H1 (cell line): Measurements from ENCODE around the gene ATP6V1C2. TPM values are rescaled to one million over a fixed set of nuclear protein-coding genes. Genes with fewer than 3 reads are reported as not detected.

Experiments used
- CTCF ChIA-PET: fragments of 300-600 bp; sonication (Branson Sonifier 250); formaldehyde crosslinking; loops from one replicate; lab custom pipeline; 2021; ENCODE audit not compliant: partially characterized antibody; lab: Charles Lee
- POLR2A ChIA-PET: fragments of 300-600 bp; sonication (Branson Sonifier 250); formaldehyde crosslinking; loops from one replicate; lab custom pipeline; 2021; ENCODE audit warnings: inconsistent platforms; ENCODE audit not compliant: partially characterized antibody; lab: Charles Lee
- DNase-seq, 2 experiments: peaks; one replicate each; pipeline versions ENCODE4 v3.0.0 to v3.0.0-alpha.2; 2010 to 2022; ENCODE audit warnings: low spot score in 2 of 2, low read depth in 1 of 2, mixed read lengths in 1 of 2
- FAIRE-seq: peaks from 2 replicates; lab custom pipeline; 2011; peaks lifted over from hg19 to GRCh38; lab: Jason Lieb, UNC
- H2AFZ ChIP-seq: 2 replicates; pipeline ENCODE4 v1.8.1; 2012; ENCODE audit warnings: low read length, inconsistent platforms
- H2AK5ac ChIP-seq: 2 replicates; pipeline ENCODE4 v1.6.1; 2013; ENCODE audit warnings: low read depth, low read length
- H2BK120ac ChIP-seq: replicated peaks from 2 replicates; pipeline ENCODE3; 2013; ENCODE audit warnings: low read depth, low read length, inconsistent platforms
- H2BK12ac ChIP-seq: 2 replicates; pipeline ENCODE4 v1.6.1; 2013; ENCODE audit warnings: low read depth, low read length
- H2BK15ac ChIP-seq: 2 replicates; pipeline ENCODE4 v1.6.1; 2013; ENCODE audit warnings: low read length
- H2BK20ac ChIP-seq: 2 replicates; pipeline ENCODE4 v1.6.1; 2013; ENCODE audit warnings: low read length
- H2BK5ac ChIP-seq: 2 replicates; pipeline ENCODE4 v1.6.1; 2013; ENCODE audit warnings: low read depth, low read length
- H3K14ac ChIP-seq: 2 replicates; pipeline ENCODE4 v1.6.1; 2013; ENCODE audit warnings: inconsistent platforms; ENCODE audit not compliant: insufficient read length
- H3K18ac ChIP-seq: 2 replicates; pipeline ENCODE4 v1.6.1; 2013; ENCODE audit warnings: low read length; ENCODE audit errors: extremely low read depth
- H3K23ac ChIP-seq: 2 replicates; pipeline ENCODE4 v1.6.1; 2013; ENCODE audit warnings: inconsistent platforms; ENCODE audit not compliant: insufficient read length
- H3K23me2 ChIP-seq: 2 replicates; pipeline ENCODE4 v1.6.1; 2013; ENCODE audit warnings: low read depth, low read length
- H3K27ac ChIP-seq: 2 replicates; pipeline ENCODE4 v1.6.1; 2011; ENCODE audit warnings: low read depth, low read length, inconsistent platforms
- H3K27me3 ChIP-seq, 4 experiments: replicated peaks in 1 of 4; 1 replicate in 1 of 4; 2 replicates in 3 of 4; pipeline versions ENCODE4 v1.6.1 to v1.8.1; 2011 to 2013; ENCODE audit warnings: low read length in 3 of 4, mild to moderate bottlenecking in 3 of 4, inconsistent platforms in 2 of 4, mixed read lengths in 2 of 4, moderate library complexity in 1 of 4; ENCODE audit not compliant: control insufficient read depth in 3 of 4, insufficient read depth in 3 of 4; ENCODE audit errors: extremely low read depth in 1 of 4
- H3K36me3 ChIP-seq, 4 experiments: 2 replicates each; pipeline versions ENCODE4 v1.6.1 to v1.8.1; 2011 to 2013; ENCODE audit warnings: mild to moderate bottlenecking in 4 of 4, low read length in 3 of 4, moderate library complexity in 2 of 4, control low read depth in 1 of 4, inconsistent platforms in 1 of 4; ENCODE audit not compliant: insufficient read depth in 4 of 4, control insufficient read depth in 2 of 4
- H3K4ac ChIP-seq: replicated peaks from 2 replicates; pipeline ENCODE3; 2013; ENCODE audit warnings: low read length, low read depth, mixed read lengths, inconsistent platforms; ENCODE audit not compliant: insufficient read length
- H3K4me1 ChIP-seq, 4 experiments: replicated peaks in 1 of 4; 1 replicate in 1 of 4; 2 replicates in 3 of 4; pipeline versions ENCODE4 v1.6.1 to v1.8.1; 2011 to 2013; ENCODE audit warnings: low read length in 3 of 4, inconsistent platforms in 2 of 4, mixed read lengths in 1 of 4; ENCODE audit not compliant: insufficient read depth in 4 of 4, control insufficient read depth in 3 of 4
- H3K4me2 ChIP-seq, 2 experiments: 2 replicates each; pipeline versions ENCODE4 v1.6.1 to v1.8.1; 2011 to 2013; ENCODE audit warnings: low read depth in 2 of 2, low read length in 2 of 2, control low read depth in 1 of 2, inconsistent platforms in 1 of 2, mild to moderate bottlenecking in 1 of 2; ENCODE audit not compliant: insufficient read depth in 1 of 2
- H3K4me3 ChIP-seq, 4 experiments: fragments of 200-600, 300-600 bp in 1 of 4; sonication (generic), shearing (Covaris generic), sonication (Bioruptor Twin) in 1 of 4; 2 replicates each; pipeline versions ENCODE4 v1.5.1 to v1.8.1; 2011 to 2016; ENCODE audit warnings: low read length in 4 of 4, low read depth in 3 of 4, control low read depth in 2 of 4, inconsistent platforms in 2 of 4, mild to moderate bottlenecking in 2 of 4, mixed read lengths in 1 of 4, moderate library complexity in 1 of 4; ENCODE audit not compliant: insufficient read depth in 2 of 4; ENCODE audit errors: extremely low read depth in 1 of 4
- H3K56ac ChIP-seq: replicated peaks from 2 replicates; pipeline ENCODE3; 2013; ENCODE audit warnings: low read depth, mild to moderate bottlenecking, mixed read lengths, low read length, inconsistent platforms; ENCODE audit not compliant: insufficient read length
- H3K79me1 ChIP-seq: 2 replicates; pipeline ENCODE4 v1.6.1; 2013; ENCODE audit warnings: low read depth, low read length, control low read depth
- H3K79me2 ChIP-seq, 2 experiments: 2 replicates each; pipeline versions ENCODE4 v1.6.1 to v1.8.1; 2012 to 2013; ENCODE audit warnings: low read length in 2 of 2, mild to moderate bottlenecking in 2 of 2, inconsistent platforms in 1 of 2; ENCODE audit not compliant: insufficient read depth in 2 of 2, control insufficient read depth in 1 of 2
- H3K9ac ChIP-seq, 4 experiments: replicated peaks in 1 of 4; 1 replicate in 1 of 4; 2 replicates in 3 of 4; pipeline versions ENCODE4 v1.6.1 to v1.8.1; 2011 to 2013; ENCODE audit warnings: low read depth in 3 of 4, low read length in 3 of 4, control low read depth in 2 of 4, mild to moderate bottlenecking in 2 of 4, moderate library complexity in 2 of 4, inconsistent platforms in 1 of 4; ENCODE audit errors: extremely low read depth in 1 of 4
- H3K9me3 ChIP-seq, 2 experiments: 2 replicates each; pipeline versions ENCODE4 v1.6.1 to v1.8.1; 2012 to 2013; ENCODE audit warnings: mild to moderate bottlenecking in 2 of 2, moderate library complexity in 2 of 2, control low read depth in 1 of 2, inconsistent platforms in 1 of 2, low read depth in 1 of 2, low read length in 1 of 2, mixed read lengths in 1 of 2; ENCODE audit not compliant: insufficient read depth in 2 of 2
- H4K20me1 ChIP-seq, 2 experiments: replicated peaks in 1 of 2; 2 replicates each; pipeline versions ENCODE3 to v1.8.1; 2011 to 2013; ENCODE audit warnings: inconsistent platforms in 2 of 2, low read length in 2 of 2, mild to moderate bottlenecking in 1 of 2; ENCODE audit not compliant: insufficient read depth in 2 of 2, control insufficient read depth in 1 of 2
- H4K5ac ChIP-seq: 2 replicates; pipeline ENCODE4 v1.6.1; 2013; ENCODE audit warnings: low read length, low read depth, mixed read lengths, inconsistent platforms; ENCODE audit not compliant: insufficient read length
- H4K8ac ChIP-seq: 2 replicates; pipeline ENCODE4 v1.8.0; 2013; ENCODE audit warnings: mild to moderate bottlenecking, moderate library complexity, low read length, inconsistent platforms; ENCODE audit not compliant: insufficient read depth; ENCODE audit errors: extremely low read depth
- H4K91ac ChIP-seq: replicated peaks from 2 replicates; pipeline ENCODE3; 2013; ENCODE audit warnings: low read length, mixed read lengths, inconsistent platforms; ENCODE audit not compliant: insufficient read length
- ASH2L ChIP-seq: fragments of 200-600, 300-600 bp; sonication (generic); IDR thresholded peaks from one replicate; pipeline ENCODE4 v1.7.1; 2017; ENCODE audit warnings: low read length
- BRCA1 ChIP-seq: IDR thresholded peaks from 2 replicates; pipeline ENCODE4 v1.6.1; 2012; ENCODE audit warnings: low read depth, low read length, improper control_type of control experiment
- CBX5 ChIP-seq: fragments of 300-800, 300-1000 bp; sonication (generic); IDR thresholded peaks from 2 replicates; pipeline ENCODE4 v1.7.1; 2016; ENCODE audit warnings: antibody characterized with exemption, low read length, low read depth
- CBX8 ChIP-seq: fragments of 300-800, 300-1000 bp; sonication (generic); IDR thresholded peaks from 2 replicates; pipeline ENCODE4 v1.7.1; 2016; ENCODE audit warnings: low read depth, low read length, borderline replicate concordance
- EZH2 ChIP-seq: fragments of 200-600 bp; sonication (generic); IDR thresholded peaks from 2 replicates; pipeline ENCODE4 v1.7.1; 2012; ENCODE audit warnings: low read depth, mild to moderate bottlenecking, moderate library complexity, low read length, inconsistent platforms; ENCODE audit not compliant: severe bottlenecking
- GABPA ChIP-seq: IDR thresholded peaks from 2 replicates; pipeline ENCODE4 v1.6.1; 2011; ENCODE audit warnings: mild to moderate bottlenecking, low read length, moderate library complexity, borderline replicate concordance; ENCODE audit not compliant: insufficient read depth
- JUN ChIP-seq: IDR thresholded peaks from 2 replicates; pipeline ENCODE4 v1.6.1; 2011; ENCODE audit warnings: low read depth, mild to moderate bottlenecking, improper control_type of control experiment, low read length
- SAP30 ChIP-seq: fragments of 300-600 bp; sonication (generic); IDR thresholded peaks from 2 replicates; pipeline ENCODE4 v1.7.1; 2012; ENCODE audit warnings: low read length, moderate library complexity, mild to moderate bottlenecking, inconsistent platforms; ENCODE audit not compliant: insufficient read depth, insufficient replicate concordance
- SP1 ChIP-seq: IDR thresholded peaks from 2 replicates; pipeline ENCODE4 v1.6.1; 2011; ENCODE audit warnings: low read depth, low read length
- TBP ChIP-seq: IDR thresholded peaks from 2 replicates; pipeline ENCODE4 v1.6.1; 2011; ENCODE audit warnings: low read depth, low read length, improper control_type of control experiment
- WGBS, 2 experiments: shearing (Covaris generic) in 1 of 2; methylation state at CpG; one replicate each; pipeline versions ENCODE4 v1.1.6 to v1.1.7; 2013 to 2015; ENCODE audit warnings: low lambda C conversion rate in 2 of 2, mixed read lengths in 2 of 2, inconsistent platforms in 1 of 2, low coverage in 1 of 2, missing lambda C conversion rate in 1 of 2; ENCODE audit not compliant: insufficient replicate concordance in 2 of 2, insufficient coverage in 1 of 2, insufficient read length in 1 of 2; ENCODE audit errors: extremely low coverage in 1 of 2, missing lambda C conversion rate in 1 of 2; 5-methylcytosine and 5-hydroxymethylcytosine counted together
- polyA plus RNA-seq, 7 experiments: library from polyadenylated mRNA; depleted of rRNA in 3 of 7; stranded (reverse) in 5 of 7; unstranded in 2 of 7; fragments of >200 nt in 5 of 7; fragments of 200-250 nt in 2 of 7; gene quantifications; 1 replicate in 5 of 7; 2 replicates in 1 of 7; 4 replicates in 1 of 7; pipeline versions ENCODE4 v1.2.1 to v1.2.3, GENCODE V29; 2011 to 2013; ENCODE audit warnings: missing spikeins in 2 of 7, mixed read lengths in 2 of 7
- total RNA-seq: library from RNA; stranded (reverse); fragmentation: NEBNext Ultra II Directional; extraction: Animal tissue kit (Norgen Biotek cat#: 25700); gene quantifications from 2 replicates; pipeline ENCODE4 v1.2.1, GENCODE V29; 2021

Gene ATP6V1C2
- total and polyA plus RNA-seq, 2 of the 8 experiments (the other 6 are each of a cell fraction or from before 2014, with no cell fraction given) = 0.29 to 0.74 TPM

GRCh38 chr2:10733980-10734379, 12.6 kb downstream of the ATP6V1C2 start:
- H4K20me1 ChIP-seq = no peaks in the 10 kb centered on the region
- H2BK20ac ChIP-seq = no peak overlapping the region
- ChIA-PET CTCF (interaction anchor here (1.1 to 1.3 kb wide), 2 partner anchors 13 to 35 kb away, joined by 3 read pairs; partner anchors contain the start of gene ATP6V1C2), POLR2A (no interaction called here)
- FAIRE-seq (no peak), DNase-seq (no peak)
- H3K4me3 ChIP-seq = no peak overlapping the region
- no peak overlapping the region for H4K5ac ChIP-seq
- no peak overlapping the region for H3K4me2 ChIP-seq
- no peak overlapping the region for H2AFZ ChIP-seq
- no peak overlapping the region for H2BK5ac ChIP-seq
- H3K56ac ChIP-seq = no peak overlapping the region
- no peak overlapping the region for H2BK15ac ChIP-seq
- no peaks in the 10 kb centered on the region for H3K4me1 ChIP-seq
- 85% methylated on average over 5 of the region's 5 CpGs; no CpG with 5 or more reads in 1 of the 2 experiments for WGBS, 2 experiments
- no peak overlapping the region for H3K4ac ChIP-seq
- H2BK120ac ChIP-seq = no peak overlapping the region
- no peaks in the 10 kb centered on the region for H3K79me2 ChIP-seq
- no peak overlapping the region for H3K27ac ChIP-seq
- H3K23me2 ChIP-seq = no peaks in the 10 kb centered on the region
- H4K8ac ChIP-seq = no peak overlapping the region
- H3K9me3 ChIP-seq = no peaks in the 10 kb centered on the region
- H4K91ac ChIP-seq = no peak overlapping the region
- H2BK12ac ChIP-seq = no peak overlapping the region
- H3K79me1 ChIP-seq = no peaks in the 10 kb centered on the region
- H3K27me3 ChIP-seq = no peaks in the 10 kb centered on the region; a peak in 1 of 7 replicates
- H2AK5ac ChIP-seq = no peak overlapping the region
- H3K14ac ChIP-seq = no peak overlapping the region
- no peak overlapping the region for H3K23ac ChIP-seq
- TF ChIP-seq CBX5 = no peak
- TF ChIP-seq EZH2 = no peak
- no peak for TF ChIP-seq TBP
- TF ChIP-seq BRCA1 = no peak
- no peak for TF ChIP-seq JUN
- TF ChIP-seq SAP30 = no peak
- TF ChIP-seq SP1 = no peak
- TF ChIP-seq CBX8 = no peak
- TF ChIP-seq GABPA = no peak
- no peak for TF ChIP-seq ASH2L
- TF ChIP-seq, all 59 proteins: peak for 0
- Histone ChIP-seq H3K18ac (no peak overlapping the region), H3K9ac (no peak overlapping the region), H3K36me3 (no peaks in the 10 kb centered on the region)
